ENCODE data around the gene OVOL3. TPM values are rescaled to one million over a fixed set of nuclear protein-coding genes. Genes with fewer than 3 reads are reported as not detected.

OVOL3 gene
- total RNA-seq, 1 donor from 2014 or later = not detected

GRCh38 chr19:36100476-36100875 lies 10.5 kb upstream of the OVOL3 start:
- Mint-ChIP-seq H3K4me1 (ENCODE audit: low read depth) (no peaks in the 10 kb centered on the region), H3K27me3 (ENCODE audit: low read depth) (no peaks in the 10 kb centered on the region), H3K36me3 (ENCODE audit: low read depth) (peaks cover 2% of the 10 kb centered on the region), H3K27ac (ENCODE audit: unreplicated experiment) (no peak overlapping the region), H3K4me3 (ENCODE audit: unreplicated experiment) (no peak overlapping the region), H3K9me3 (ENCODE audit: low read depth) (no peaks in the 10 kb centered on the region)
- no peak for DNase-seq (ENCODE audit: low spot score)
- TF ChIP-seq CTCF (IDR thresholded peaks at IDR 0.05) = no peak

DNA sequence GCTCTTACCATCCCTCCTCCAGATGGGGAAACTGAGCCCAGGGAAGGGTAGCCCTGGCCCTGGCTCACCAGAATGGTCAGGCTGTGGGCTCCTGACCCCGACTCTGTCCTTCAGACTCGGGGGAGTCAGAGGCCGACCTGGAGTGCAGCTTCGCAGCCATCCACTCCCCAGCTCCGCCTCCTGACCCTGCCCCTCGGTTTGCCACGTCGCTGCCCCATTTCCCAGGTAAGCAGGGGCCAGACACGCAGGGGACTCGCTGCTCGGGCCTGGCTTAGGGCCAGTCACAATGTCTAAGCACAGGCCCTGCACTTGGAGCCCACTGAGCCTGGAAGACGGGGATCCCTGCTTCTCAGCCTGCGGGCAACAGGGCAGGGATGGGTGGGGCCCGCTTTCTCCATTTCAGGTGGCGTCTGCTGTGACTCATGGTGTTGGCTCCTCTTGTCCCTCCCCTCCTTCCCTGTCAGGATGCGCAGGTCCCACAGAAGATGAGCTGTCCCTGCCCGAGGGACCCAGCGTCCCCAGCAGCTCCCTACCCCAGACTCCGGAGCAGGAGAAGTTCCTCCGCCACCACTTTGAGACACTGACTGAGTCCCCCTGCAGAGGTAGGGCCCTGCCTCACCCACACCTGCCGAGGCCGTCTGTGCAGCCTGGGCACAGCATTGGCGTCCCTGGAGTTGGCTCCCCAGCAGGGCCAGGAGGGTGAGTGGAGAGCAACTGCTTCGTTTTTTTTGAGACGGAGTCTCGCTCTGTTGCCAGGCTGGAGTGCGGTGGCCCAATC lies 9.2 kb upstream of the OVOL3 start:
- TF ChIP-seq CTCF (IDR thresholded peaks at IDR 0.05) = no peak
- H3K4me1 Mint-ChIP-seq (ENCODE audit: low read depth) = no peaks in the 10 kb centered on the region
- H3K4me3 Mint-ChIP-seq (ENCODE audit: unreplicated experiment) = no peak overlapping the region
- H3K27me3 Mint-ChIP-seq (ENCODE audit: low read depth) = no peaks in the 10 kb centered on the region
- no peak overlapping the region for H3K27ac Mint-ChIP-seq (ENCODE audit: unreplicated experiment)
- H3K36me3 Mint-ChIP-seq (ENCODE audit: low read depth) = peaks cover 2% of the 10 kb centered on the region
- no peaks in the 10 kb centered on the region for H3K9me3 Mint-ChIP-seq (ENCODE audit: low read depth)
- no peak for DNase-seq (ENCODE audit: low spot score)

- Mint-ChIP-seq H3K36me3 (ENCODE audit: low read depth) (peaks cover 2% of the 10 kb centered on the region), H3K27ac (ENCODE audit: unreplicated experiment) (no peak overlapping the region), H3K27me3 (ENCODE audit: low read depth) (no peaks in the 10 kb centered on the region), H3K9me3 (ENCODE audit: low read depth) (no peaks in the 10 kb centered on the region), H3K4me3 (ENCODE audit: unreplicated experiment) (no peak overlapping the region), H3K4me1 (ENCODE audit: low read depth) (no peaks in the 10 kb centered on the region)
- no peak for TF ChIP-seq CTCF (IDR thresholded peaks at IDR 0.05)
- DNase-seq (ENCODE audit: low spot score) = no peak
Observed at GRCh38 chr19:36103040-36103626, 7.8 kb upstream of the OVOL3 start.

DNA sequence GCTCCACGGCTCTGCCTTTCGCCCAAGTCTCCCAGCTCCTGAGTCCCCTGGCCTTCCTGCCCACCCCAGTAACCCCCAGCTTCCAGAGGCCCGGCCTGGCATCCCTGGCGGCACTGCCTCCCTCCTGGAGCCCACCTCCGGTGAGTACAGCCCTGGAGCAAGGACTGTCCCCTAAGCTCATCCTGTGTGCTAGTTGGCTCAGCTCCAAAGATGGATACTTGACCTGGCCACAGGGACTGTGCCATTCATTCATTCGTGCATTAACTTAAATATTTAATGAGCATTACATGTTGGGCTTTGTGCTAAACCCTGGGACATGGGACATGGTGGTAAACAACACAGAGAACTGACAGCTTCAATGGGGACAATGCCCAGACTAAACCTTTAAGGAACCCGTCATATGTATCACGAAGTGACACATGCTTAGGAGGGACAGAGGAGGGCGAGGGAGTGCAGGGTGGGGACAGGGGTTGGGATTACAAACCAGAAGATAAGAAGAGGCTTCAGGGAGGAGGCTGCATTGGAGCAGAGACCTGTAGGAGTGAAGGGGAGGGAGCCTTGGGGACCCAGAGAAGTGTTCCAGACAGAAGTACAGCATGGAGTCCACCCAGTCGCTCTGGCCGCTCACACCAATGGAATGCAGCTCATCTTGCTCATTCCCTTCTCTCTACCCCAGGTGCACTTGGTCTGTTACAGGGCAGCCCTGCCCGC lies 6.9 kb upstream of the OVOL3 start:
- no peak overlapping the region for H3K27ac Mint-ChIP-seq (ENCODE audit: unreplicated experiment)
- peaks cover 2% of the 10 kb centered on the region for H3K36me3 Mint-ChIP-seq (ENCODE audit: low read depth)
- H3K4me3 Mint-ChIP-seq (ENCODE audit: unreplicated experiment) = no peak overlapping the region
- no peaks in the 10 kb centered on the region for H3K4me1 Mint-ChIP-seq (ENCODE audit: low read depth)
- no peak for TF ChIP-seq CTCF (IDR thresholded peaks at IDR 0.05)
- no peaks in the 10 kb centered on the region for H3K9me3 Mint-ChIP-seq (ENCODE audit: low read depth)
- H3K27me3 Mint-ChIP-seq (ENCODE audit: low read depth) = no peaks in the 10 kb centered on the region
- no peak for DNase-seq (ENCODE audit: low spot score)

- TF ChIP-seq CTCF (IDR thresholded peaks at IDR 0.05) = no peak
- Mint-ChIP-seq H3K36me3 (ENCODE audit: low read depth) (peaks cover 2% of the 10 kb centered on the region), H3K4me3 (ENCODE audit: unreplicated experiment) (no peak overlapping the region), H3K27ac (ENCODE audit: unreplicated experiment) (no peak overlapping the region), H3K27me3 (ENCODE audit: low read depth) (no peaks in the 10 kb centered on the region), H3K9me3 (ENCODE audit: low read depth) (no peaks in the 10 kb centered on the region), H3K4me1 (ENCODE audit: low read depth) (no peaks in the 10 kb centered on the region)
- no peak for DNase-seq (ENCODE audit: low spot score)
Observed at GRCh38 chr19:36106441-36106840, 4.5 kb upstream of the OVOL3 start.

All from chondrocyte (in vitro differentiated cells).